B cell (primary cell): ENCODE results near the gene EHD3. TPM values are rescaled to one million over a fixed set of nuclear protein-coding genes. Genes with fewer than 3 reads are reported as not detected.

Experiments used
- ATAC-seq: fragments of 200-7000 bp; cut with Tn5 transposase; one replicate; pipeline ENCODE4 v1.10.0; 2021; ENCODE audit warnings: low read depth, mild to moderate bottlenecking, moderate number of reproducible peaks, moderate library complexity
- CTCF ChIA-PET: fragments of 350-600 bp; sonication (Branson Sonifier 250); formaldehyde crosslinking; loops from one replicate; lab custom pipeline; 2021; ENCODE audit warnings: antibody characterized with exemption, inconsistent platforms; lab: Charles Lee
- POLR2A ChIA-PET: fragments of 350-600 bp; sonication (Branson Sonifier 250); formaldehyde crosslinking; loops from one replicate; lab custom pipeline; 2021; ENCODE audit warnings: antibody characterized with exemption; lab: Charles Lee
- DNase-seq: peaks from one replicate; pipeline ENCODE4 v3.0.0; 2013
- H2AFZ ChIP-seq: 2 replicates; pipeline ENCODE4 v1.6.1; 2012; ENCODE audit warnings: mild to moderate bottlenecking, low read depth, low read length; ENCODE audit not compliant: insufficient read depth, poor library complexity, severe bottlenecking
- H3K27ac ChIP-seq, 2 donors: 1 replicate in 1 of 2; 2 replicates in 1 of 2; pipeline ENCODE4 v1.5.1; 2012 to 2013; ENCODE audit warnings: low read length in 2 of 2, mild to moderate bottlenecking in 2 of 2, moderate library complexity in 1 of 2
- H3K27me3 ChIP-seq, 4 experiments: fragments of 200-600 bp in 1 of 4; sonication (generic) in 1 of 4; replicated peaks in 1 of 4; 1 replicate in 2 of 4; 2 replicates in 2 of 4; pipeline versions ENCODE4 v1.6.1 to v1.7.0; 2013 to 2016; ENCODE audit warnings: low read length in 3 of 4, mild to moderate bottlenecking in 2 of 4, mixed read lengths in 1 of 4, moderate library complexity in 1 of 4; ENCODE audit not compliant: insufficient read depth in 4 of 4, control insufficient read depth in 3 of 4; ENCODE audit errors: control extremely low read depth in 1 of 4
- H3K36me3 ChIP-seq, 2 experiments: replicated peaks in 1 of 2; 1 replicate in 1 of 2; 2 replicates in 1 of 2; pipeline versions ENCODE4 v1.6.1 to v1.7.1; 2013; ENCODE audit warnings: low read length in 1 of 2; ENCODE audit not compliant: insufficient read depth in 2 of 2, control insufficient read depth in 1 of 2; ENCODE audit errors: control extremely low read depth in 1 of 2, extremely low read depth in 1 of 2
- H3K4me1 ChIP-seq, 2 donors: fragments of 200-600 bp in 1 of 2; sonication (generic) in 1 of 2; 1 replicate in 1 of 2; 2 replicates in 1 of 2; pipeline versions ENCODE4 v1.5.1 to v1.6.1; 2013 to 2017; ENCODE audit warnings: low read length in 2 of 2; ENCODE audit not compliant: control insufficient read depth in 2 of 2, insufficient read depth in 2 of 2
- H3K4me2 ChIP-seq: replicated peaks from 2 replicates; pipeline ENCODE3; 2012; ENCODE audit warnings: mild to moderate bottlenecking, low read depth, low read length; ENCODE audit not compliant: poor library complexity, severe bottlenecking
- H3K4me3 ChIP-seq, 5 experiments: fragments of 200-600 bp in 1 of 5; sonication (generic) in 1 of 5; 1 replicate in 3 of 5; 2 replicates in 2 of 5; pipeline versions ENCODE4 v1.5.1 to v1.7.0; 2011 to 2016; ENCODE audit warnings: low read length in 4 of 5, mild to moderate bottlenecking in 4 of 5, low read depth in 2 of 5, control low read depth in 1 of 5, moderate library complexity in 1 of 5; ENCODE audit not compliant: insufficient read depth in 1 of 5; ENCODE audit errors: control extremely low read depth in 1 of 5, extremely low read depth in 1 of 5
- H3K79me2 ChIP-seq: fragments of 200-600 bp; sonication (generic); one replicate; pipeline ENCODE4 v1.6.0; 2016; ENCODE audit warnings: low read length; ENCODE audit not compliant: control insufficient read depth, insufficient read depth
- H3K9ac ChIP-seq: fragments of 200-600 bp; sonication (generic); 2 replicates; pipeline ENCODE4 v1.6.1; 2017; ENCODE audit warnings: mild to moderate bottlenecking, low read length, moderate library complexity
- H3K9me3 ChIP-seq, 3 donors: one replicate each; pipeline versions ENCODE4 v1.6.1 to v1.7.1; 2013; ENCODE audit warnings: low read length in 2 of 3; ENCODE audit not compliant: control insufficient read depth in 2 of 3, insufficient read depth in 1 of 3; ENCODE audit errors: control extremely low read depth in 1 of 3
- H4K20me1 ChIP-seq: 2 replicates; pipeline ENCODE4 v1.6.0; 2012; ENCODE audit warnings: mild to moderate bottlenecking, low read length; ENCODE audit not compliant: insufficient read depth, control insufficient read depth, poor library complexity, severe bottlenecking
- H3K27ac Mint-ChIP-seq: one replicate; pipeline ENCODE4 v1.8.0; 2021; ENCODE audit warnings: mixed read lengths
- H3K27me3 Mint-ChIP-seq: one replicate; pipeline ENCODE4 v1.8.0; 2021; ENCODE audit warnings: mixed read lengths
- H3K4me1 Mint-ChIP-seq: one replicate; pipeline ENCODE4 v1.8.0; 2021; ENCODE audit warnings: mixed read lengths
- H3K4me3 Mint-ChIP-seq: one replicate; pipeline ENCODE4 v1.8.0; 2021; ENCODE audit warnings: mixed read lengths
- H3K9me3 Mint-ChIP-seq: one replicate; pipeline ENCODE4 v1.8.0; 2022; ENCODE audit warnings: mixed read lengths; ENCODE audit not compliant: insufficient read depth
- EZH2 ChIP-seq: IDR thresholded peaks from 2 replicates; pipeline ENCODE4 v1.6.1; 2012; ENCODE audit warnings: borderline replicate concordance, low read depth, mild to moderate bottlenecking, moderate library complexity, low read length; ENCODE audit not compliant: insufficient read depth, poor library complexity, severe bottlenecking
- WGBS: methylation state at CpG from one replicate; pipeline ENCODE4 v1.1.5; 2013; ENCODE audit warnings: missing lambda C conversion rate; ENCODE audit not compliant: insufficient coverage; 5-methylcytosine and 5-hydroxymethylcytosine counted together
- intact Hi-C: fragments of 100-400 bp; cut with micrococcal nuclease; formaldehyde crosslinking; loops from one replicate; pipeline ENCODE4 v1.10.0; 2022
- polyA plus RNA-seq: library from polyadenylated mRNA; depleted of rRNA; stranded (reverse); fragments of >200 nt; gene quantifications from 2 replicates; pipeline ENCODE4 v1.2.3, GENCODE V29; 2012
- total RNA-seq, 2 donors: library from RNA; stranded (reverse); fragments of 120-200 nt in 1 of 2; gene quantifications; 1 replicate in 1 of 2; 2 replicates in 1 of 2; pipeline versions ENCODE4 v1.2.3 to v1.2.4, GENCODE V29; 2013 to 2022
- TF ChIP-seq, protein P1 (sequence below): fragments of 200-600 bp; IDR thresholded peaks from one replicate; pipeline ENCODE4 v1.8.0; 2022; ENCODE audit warnings: antibody characterized with exemption, mild to moderate bottlenecking

The EHD3 gene
- total and polyA plus RNA-seq, 2 donors (not counting 1 experiment from before 2014, with no cell fraction given): 19.0 to 60.5 TPM

DNA sequence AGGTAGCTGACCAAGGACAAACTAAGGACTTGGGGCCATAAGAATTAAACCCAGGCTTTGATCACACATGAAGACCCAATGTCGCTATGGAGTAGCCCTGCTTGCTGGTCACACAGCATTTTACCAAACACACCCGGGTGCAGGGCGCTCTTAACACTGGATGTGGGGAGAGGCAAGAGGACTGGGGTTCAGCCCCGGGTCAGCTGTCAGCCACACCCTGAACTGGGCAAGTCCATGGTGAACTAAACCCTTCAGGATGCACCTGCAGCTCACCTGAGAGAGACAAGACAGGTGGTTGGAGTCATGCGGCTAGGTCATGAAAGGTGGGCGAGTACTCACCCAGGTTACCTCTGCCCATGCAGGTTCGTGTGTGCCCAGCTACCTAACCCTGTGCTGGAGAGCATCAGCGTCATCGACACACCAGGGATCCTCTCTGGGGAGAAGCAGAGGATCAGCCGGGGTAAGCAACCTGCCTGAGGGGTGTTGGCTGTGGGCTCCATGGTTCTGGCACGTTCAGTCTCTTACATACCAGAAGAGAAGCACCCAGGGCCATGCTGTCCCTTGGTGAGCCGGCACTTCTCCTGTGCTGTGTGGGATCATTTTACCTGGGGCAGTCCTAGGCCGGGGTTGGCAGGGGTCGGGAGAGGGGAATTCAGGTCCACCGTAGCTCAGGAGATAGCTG lies 15.2 kb downstream of the EHD3 start:
- H3K4me1 Mint-ChIP-seq: peaks cover 55% of the 10 kb centered on the region

More for the DNA sequence above, 15.2 kb downstream of the EHD3 start:
- ATAC-seq (no peak), DNase-seq (no peak)
- no peak overlapping the region for H3K4me3 Mint-ChIP-seq
- Histone ChIP-seq H4K20me1 (no peaks in the 10 kb centered on the region), H2AFZ (no peak overlapping the region), H3K27me3 (no peaks in the 10 kb centered on the region), H3K9ac (no peak overlapping the region), H3K9me3 (peaks cover 0 to 6% (median 0%) of the 10 kb centered on the region in 3 donors), H3K4me1 (peaks cover 34 to 45% of the 10 kb centered on the region in 2 donors), H3K4me2 (no peak overlapping the region), H3K79me2 (peaks cover 4% of the 10 kb centered on the region), H3K36me3 (peaks cover 0 to 45% of the 10 kb centered on the region in 2 experiments), H3K4me3 (no peak overlapping the region), H3K27ac (no peak overlapping the region)
- ChIA-PET CTCF (interaction anchor here (0.7 to 1.3 kb wide), 2 partner anchors 74 to 79 kb away, joined by 3 to 5 read pairs; no protein-coding TSS in a partner anchor), POLR2A (interaction anchor here (2.1 kb wide), 1 partner anchor 8 kb away, joined by 7 read pairs; no protein-coding TSS in a partner anchor)
- TF ChIP-seq, protein P1, sequence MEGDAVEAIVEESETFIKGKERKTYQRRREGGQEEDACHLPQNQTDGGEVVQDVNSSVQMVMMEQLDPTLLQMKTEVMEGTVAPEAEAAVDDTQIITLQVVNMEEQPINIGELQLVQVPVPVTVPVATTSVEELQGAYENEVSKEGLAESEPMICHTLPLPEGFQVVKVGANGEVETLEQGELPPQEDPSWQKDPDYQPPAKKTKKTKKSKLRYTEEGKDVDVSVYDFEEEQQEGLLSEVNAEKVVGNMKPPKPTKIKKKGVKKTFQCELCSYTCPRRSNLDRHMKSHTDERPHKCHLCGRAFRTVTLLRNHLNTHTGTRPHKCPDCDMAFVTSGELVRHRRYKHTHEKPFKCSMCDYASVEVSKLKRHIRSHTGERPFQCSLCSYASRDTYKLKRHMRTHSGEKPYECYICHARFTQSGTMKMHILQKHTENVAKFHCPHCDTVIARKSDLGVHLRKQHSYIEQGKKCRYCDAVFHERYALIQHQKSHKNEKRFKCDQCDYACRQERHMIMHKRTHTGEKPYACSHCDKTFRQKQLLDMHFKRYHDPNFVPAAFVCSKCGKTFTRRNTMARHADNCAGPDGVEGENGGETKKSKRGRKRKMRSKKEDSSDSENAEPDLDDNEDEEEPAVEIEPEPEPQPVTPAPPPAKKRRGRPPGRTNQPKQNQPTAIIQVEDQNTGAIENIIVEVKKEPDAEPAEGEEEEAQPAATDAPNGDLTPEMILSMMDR: no peak
- no peak for TF ChIP-seq EZH2
- no peaks in the 10 kb centered on the region for H3K9me3 Mint-ChIP-seq
- peak overlapping the region; percentile 80 for H3K27ac Mint-ChIP-seq
- 98% methylated on average over 12 of the region's 15 CpGs for WGBS
- intact Hi-C loops: no loop called here
- H3K27me3 Mint-ChIP-seq: no peaks in the 10 kb centered on the region
